Panc1 (cell line): Measurements from ENCODE around the gene TEX52. TPM values are rescaled to one million over a fixed set of nuclear protein-coding genes. Genes with fewer than 3 reads are reported as not detected.

Source experiments
- ATAC-seq: fragments of 200-7000 bp; cut with Tn5 transposase; 2 replicates; pipeline ENCODE4 v1.9.1; 2020; ENCODE audit warnings: mild to moderate bottlenecking, moderate library complexity
- BruUV-seq: library from RNA; stranded (reverse); fragments of 400-500 nt; replicated peaks from 2 replicates; lab custom pipeline; 2021; lab: Mats Ljungman, UMichigan
- CTCF ChIA-PET: fragments of 300-600 bp; sonication (Branson Sonifier 250); formaldehyde crosslinking; loops from one replicate; lab custom pipeline; 2022; ENCODE audit warnings: antibody characterized with exemption; lab: Charles Lee
- POLR2A ChIA-PET: fragments of 300-600 bp; sonication (Branson Sonifier 250); formaldehyde crosslinking; loops from one replicate; lab custom pipeline; 2022; ENCODE audit warnings: antibody characterized with exemption; lab: Charles Lee
- DNase-seq: peaks from one replicate; pipeline ENCODE4 v3.0.0-alpha.2; 2010; ENCODE audit warnings: low read depth, low spot score
- H3K27ac ChIP-seq: 2 replicates; pipeline ENCODE4 v1.5.1; 2011; ENCODE audit warnings: mild to moderate bottlenecking, low read length, inconsistent platforms
- H3K27me3 ChIP-seq: fragments of 200-500 bp; sonication (Bioruptor generic); 2 replicates; pipeline ENCODE4 v1.6.0; 2014; ENCODE audit warnings: low read length, inconsistent platforms; ENCODE audit not compliant: control insufficient read depth, insufficient read depth
- H3K36me3 ChIP-seq: fragments of 200-500 bp; sonication (Bioruptor generic); 2 replicates; pipeline ENCODE4 v1.5.1; 2014; ENCODE audit warnings: inconsistent platforms, mild to moderate bottlenecking, low read length, moderate library complexity; ENCODE audit not compliant: control insufficient read depth, insufficient read depth
- H3K4me1 ChIP-seq: 2 replicates; pipeline ENCODE4 v1.5.1; 2011; ENCODE audit warnings: inconsistent platforms, mild to moderate bottlenecking, low read length, moderate library complexity; ENCODE audit not compliant: control insufficient read depth, insufficient read depth
- H3K4me3 ChIP-seq, 2 experiments: 2 replicates each; pipeline ENCODE4 v1.5.1; 2011 to 2012; ENCODE audit warnings: low read depth in 2 of 2, low read length in 2 of 2, mild to moderate bottlenecking in 2 of 2, inconsistent platforms in 1 of 2, moderate library complexity in 1 of 2
- H3K9me3 ChIP-seq: fragments of 200-500 bp; sonication (Bioruptor generic); 2 replicates; pipeline ENCODE4 v1.5.1; 2014; ENCODE audit warnings: low read depth, mild to moderate bottlenecking, inconsistent platforms, low read length, moderate library complexity; ENCODE audit not compliant: control insufficient read depth, insufficient read depth
- CTCF ChIP-seq: fragments of 450-650 bp; IDR thresholded peaks from 2 replicates; pipeline ENCODE4 v1.5.1; 2017; ENCODE audit warnings: mild to moderate bottlenecking
- POLR2AphosphoS5 ChIP-seq: IDR thresholded peaks from 2 replicates; pipeline ENCODE4 v1.6.1; 2012; ENCODE audit warnings: mild to moderate bottlenecking, low read depth, low read length, moderate library complexity
- REST ChIP-seq, 2 experiments: IDR thresholded peaks; 2 replicates each; pipeline ENCODE4 v1.6.1; 2011 to 2012; ENCODE audit warnings: low read depth in 2 of 2, control low read depth in 1 of 2, low read length in 1 of 2, mild to moderate bottlenecking in 1 of 2, moderate library complexity in 1 of 2; ENCODE audit not compliant: insufficient read depth in 1 of 2
- SIN3A ChIP-seq: IDR thresholded peaks from 2 replicates; pipeline ENCODE4 v1.6.1; 2012; ENCODE audit warnings: low read depth, mild to moderate bottlenecking, low read length, moderate library complexity, borderline replicate concordance; ENCODE audit not compliant: insufficient read depth
- TCF7L2 ChIP-seq: IDR thresholded peaks from 2 replicates; pipeline ENCODE4 v1.6.1; 2011; ENCODE audit warnings: mild to moderate bottlenecking, low read depth, low read length, inconsistent platforms
- in situ Hi-C: cut with HindIII; loops from 2 replicates; pipeline ENCODE4 v1.10.0; 2016; ENCODE audit warnings: low sequenced_read_pairs, low pct_unique_long_range_greater_than_20kb
- intact Hi-C: fragments of 100-400 bp; cut with micrococcal nuclease; formaldehyde crosslinking; loops from one replicate; pipeline ENCODE4 v1.10.0; 2022; ENCODE audit not compliant: unreplicated experiment
- total RNA-seq: library from RNA; stranded (reverse); gene quantifications from one replicate; pipeline ENCODE4 v1.2.1, GENCODE V29; 2021; ENCODE audit not compliant: unreplicated experiment

The TEX52 gene
- total RNA-seq, 1 experiment from 2014 or later: not detected

GRCh38 chr12:2891240-2892053 lies 34.6 kb upstream of the TEX52 start:
- ChIA-PET CTCF (interaction anchor here (0.5 kb wide), 1 partner anchor 22 kb away, joined by 3 read pairs; no protein-coding TSS in a partner anchor), POLR2A (interaction anchor here (0.7 kb wide), 1 partner anchor 20 kb away, joined by 3 read pairs; no protein-coding TSS in a partner anchor)
- Histone ChIP-seq H3K4me1 (peaks cover 6% of the 10 kb centered on the region), H3K27me3 (no peaks in the 10 kb centered on the region), H3K36me3 (no peaks in the 10 kb centered on the region; the same call in 1 of the 2 replicates), H3K27ac (peak overlapping the region; percentile 86), H3K4me3 (peak overlapping the region; percentile 87), H3K9me3 (no peaks in the 10 kb centered on the region)
- BruUV-seq: TSS peak; percentile 56
- no peak for TF ChIP-seq SIN3A
- no peak for TF ChIP-seq TCF7L2
- TF ChIP-seq CTCF: no peak
- no peak for TF ChIP-seq REST (IDR thresholded peaks at IDR 0.05; ENCODE audit: insufficient read depth in 1 of 2, low read depth in 2 of 2, low read length in 1 of 2)
- TF ChIP-seq POLR2AphosphoS5: no peak
- ATAC-seq (peak; percentile 64), DNase-seq (no peak)
- in situ Hi-C loops (no loop called here), intact Hi-C loops (no loop called here)

GRCh38 chr12:2890388-2891239 lies 33.8 kb upstream of the TEX52 start, which contains the start of gene TULP3:
TSS of gene TULP3 (plus strand) at chr12:2890891. CDS start at chr12:2890948, 57 bp downstream.
- no peaks in the 10 kb centered on the region for H3K36me3 ChIP-seq
- no peaks in the 10 kb centered on the region for H3K27me3 ChIP-seq
- peak within 1 kb of the TSS; percentile 87 for H3K4me3 ChIP-seq
- ChIA-PET POLR2A (interaction anchor here (0.5 to 0.7 kb wide), 2 partner anchors 20 to 25 kb away, joined by 3 to 7 read pairs; no protein-coding TSS in a partner anchor), CTCF (interaction anchor here (0.5 kb wide), 1 partner anchor 21 kb away, joined by 3 read pairs; no protein-coding TSS in a partner anchor)
- DNase-seq: peak; percentile 62
- peaks cover 6% of the 10 kb centered on the region for H3K4me1 ChIP-seq
- in situ Hi-C loops (no loop called here), intact Hi-C loops (no loop called here)
- ATAC-seq: peak; percentile 96
- H3K27ac ChIP-seq: peak within 1 kb of the TSS; percentile 91
- H3K9me3 ChIP-seq: no peaks in the 10 kb centered on the region
- TF ChIP-seq TCF7L2 (no peak), SIN3A (peak; percentile 65; the same call in 1 of the 2 replicates), REST (IDR thresholded peaks at IDR 0.05; ENCODE audit: insufficient read depth in 1 of 2, low read depth in 2 of 2, low read length in 1 of 2) (no peak), CTCF (no peak), POLR2AphosphoS5 (peak; percentile 45; the same call in 1 of the 2 replicates)
- no TSS peak for BruUV-seq
